Stimulated activated CD8-positive, alpha-beta memory T cell treated with anti-CD3 and anti-CD28 coated beads, Interleukin-12 subunit alpha, Interleukin-12 subunit beta, amount 100 ng/mL, for 1 hour (primary cell): ENCODE data around the gene LRIG2.
"Not testable (repeated sequence)": the region's sequence is repeated elsewhere in the genome, so short reads cannot be mapped to it uniquely, and the experiment has no call there.

Experiments
- DNase-seq: peaks from one replicate; pipeline ENCODE4 v3.0.0-alpha.2; 2020; ENCODE audit warnings: low read depth

The LRIG2 gene

GRCh38 chr1:113126207-113126606, 53.2 kb downstream of the LRIG2 start:
- no peak for DNase-seq

- DNase-seq, result no peak
These were observed 55.1 kb downstream of the LRIG2 start for GRCh38 chr1:113128116-113128515.

GRCh38 chr1:113129529-113130185, 56.7 kb downstream of the LRIG2 start:
- no peak for DNase-seq

GRCh38 chr1:113133038-113133437, 60.0 kb downstream of the LRIG2 start:
- DNase-seq, result no peak

GRCh38 chr1:113133759-113134158, 60.8 kb downstream of the LRIG2 start:
- DNase-seq, result no peak

GRCh38 chr1:113135460-113135859, 62.5 kb downstream of the LRIG2 start:
- DNase-seq, result no peak

GRCh38 chr1:113136476-113136875, 63.5 kb downstream of the LRIG2 start:
- no peak for DNase-seq

GRCh38 chr1:113137563-113137962, 64.6 kb downstream of the LRIG2 start:
- no peak for DNase-seq

GRCh38 chr1:113138778-113139177, 65.8 kb downstream of the LRIG2 start:
- DNase-seq, result no peak

GRCh38 chr1:113140176-113140575, 67.2 kb downstream of the LRIG2 start:
- no peak for DNase-seq

- DNase-seq, result peak; percentile 13
These were observed 67.8 kb downstream of the LRIG2 start for GRCh38 chr1:113140588-113141446.

- no peak for DNase-seq
These were observed 68.9 kb downstream of the LRIG2 start for GRCh38 chr1:113141650-113142473.

- no peak for DNase-seq
These were observed 69.8 kb downstream of the LRIG2 start for GRCh38 chr1:113142791-113143190.

- no peak for DNase-seq
These were observed 73.5 kb downstream of the LRIG2 start for GRCh38 chr1:113146242-113147072.

- DNase-seq, result no peak
These were observed 74.2 kb downstream of the LRIG2 start for GRCh38 chr1:113147073-113147625.

- DNase-seq, result no peak
These were observed 74.8 kb downstream of the LRIG2 start for GRCh38 chr1:113147826-113148225.

- not testable (repeated sequence) for DNase-seq
These were observed 77.5 kb downstream of the LRIG2 start for GRCh38 chr1:113150494-113150893.

- no peak for DNase-seq
These were observed 80.3 kb downstream of the LRIG2 start for GRCh38 chr1:113153116-113153803.

- no peak for DNase-seq
These were observed 83.4 kb downstream of the LRIG2 start for GRCh38 chr1:113156368-113156767.

GRCh38 chr1:113158743-113159142, 85.7 kb downstream of the LRIG2 start:
- DNase-seq, result not testable (repeated sequence)

- DNase-seq, result no peak
These were observed 93.5 kb downstream of the LRIG2 start for GRCh38 chr1:113166473-113166872.
